HG02759 (cell line): Measurements from ENCODE around the gene CEP170B.
"Not testable (repeated sequence)": the region's sequence is repeated elsewhere in the genome, so short reads cannot be mapped to it uniquely, and the experiment has no call there.

Experiments
- ATAC-seq: cut with Tn5 transposase; IDR thresholded peaks from one replicate; pipeline ENCODE4 v1.9.1; 2021; ENCODE audit warnings: mild to moderate bottlenecking, moderate library complexity; ENCODE audit not compliant: unreplicated experiment

Gene CEP170B

GRCh38 chr14:104888489-104889374, 23.7 kb downstream of the CEP170B start:
- ATAC-seq, result no peak

- no peak for ATAC-seq
Observed at GRCh38 chr14:104889375-104889757, 24.3 kb downstream of the CEP170B start.

DNA sequence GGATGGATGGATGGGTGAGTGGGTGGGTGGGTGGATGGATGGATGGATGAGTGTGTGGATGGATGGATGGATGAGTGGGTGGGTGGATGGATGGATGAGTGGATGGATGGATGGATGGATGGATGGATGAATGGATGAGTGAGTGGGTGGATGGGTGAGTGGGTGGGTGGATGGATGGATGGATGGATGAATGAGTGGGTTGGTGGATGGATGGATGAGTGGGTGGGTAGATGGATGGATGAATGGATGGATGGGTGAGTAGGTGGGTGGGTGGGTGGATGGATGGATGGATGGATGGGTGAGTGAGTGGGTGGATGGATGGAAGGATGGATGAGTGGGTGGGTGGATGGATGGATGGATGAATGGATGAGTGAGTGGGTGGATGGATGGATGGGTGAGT, 25.2 kb downstream of the CEP170B start:
- ATAC-seq, result not testable (repeated sequence)

DNA sequence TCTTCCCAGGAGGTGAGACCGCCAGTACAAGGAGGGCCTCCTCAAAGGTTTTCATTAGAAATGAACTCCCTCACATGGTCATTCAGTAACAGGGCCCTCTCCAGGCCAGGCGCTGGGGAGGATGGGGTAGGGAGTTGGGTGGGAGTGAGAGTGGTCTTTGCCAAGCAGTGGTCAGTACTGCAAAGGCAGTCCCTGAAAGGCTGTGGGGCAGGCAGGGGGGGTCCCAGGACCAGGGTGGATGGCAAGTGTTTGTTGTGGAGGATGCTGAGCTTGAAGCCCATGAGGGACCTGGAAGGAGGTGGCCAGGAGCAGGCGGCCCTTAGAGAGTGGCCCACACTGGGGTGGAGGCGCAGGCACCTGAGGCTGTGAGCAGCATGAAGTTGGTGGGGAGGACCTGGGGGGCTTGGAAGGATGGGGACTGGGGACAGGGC, 26.1 kb downstream of the CEP170B start:
- ATAC-seq, result no peak

GRCh38 chr14:104891664-104892530, 26.8 kb downstream of the CEP170B start:
- no peak for ATAC-seq

GRCh38 chr14:104892531-104893434, 27.7 kb downstream of the CEP170B start:
- no peak for ATAC-seq

GRCh38 chr14:104893435-104894207, 28.6 kb downstream of the CEP170B start:
- no peak for ATAC-seq

DNA sequence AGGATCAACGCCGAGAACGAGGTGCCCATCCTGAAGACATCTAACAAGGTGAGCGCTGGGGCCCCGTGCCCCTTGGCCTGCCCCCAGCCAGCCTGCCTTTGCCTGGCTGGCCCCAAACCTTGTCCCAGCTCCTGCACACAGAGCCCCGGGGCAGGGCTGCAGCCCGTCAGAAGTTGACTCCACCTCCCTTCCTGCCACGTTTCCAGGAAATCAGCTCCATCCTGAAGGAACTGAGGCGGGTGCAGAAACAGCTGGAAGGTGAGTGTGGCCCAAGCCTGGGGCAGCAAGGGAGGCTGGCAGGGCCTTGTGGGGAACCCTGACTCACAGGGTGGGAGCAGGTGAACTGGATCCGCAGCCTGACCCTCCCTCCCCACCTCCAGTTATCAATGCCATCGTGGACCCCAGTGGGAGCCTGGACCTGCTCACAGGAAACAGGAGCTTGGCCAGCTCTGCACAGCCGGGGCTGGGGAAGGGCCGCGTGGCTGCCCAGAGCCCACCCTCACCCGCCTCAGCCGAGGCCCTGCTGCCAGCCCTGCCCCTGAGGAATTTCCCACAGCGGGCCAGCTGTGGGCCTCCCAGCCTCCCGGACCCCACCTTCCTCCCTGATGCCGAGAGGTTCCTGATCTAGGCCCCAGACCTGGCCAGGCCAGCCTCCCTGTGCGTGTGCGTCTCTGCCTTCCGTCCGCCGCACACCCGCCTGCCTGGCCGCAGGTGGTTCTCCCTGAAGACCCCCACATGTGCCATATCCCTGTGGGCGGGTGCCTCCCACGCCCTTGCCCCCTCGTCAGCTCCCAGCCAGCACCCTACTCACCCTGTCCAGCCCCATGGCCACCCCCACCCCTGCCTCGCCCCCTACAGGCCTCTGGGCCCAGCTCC, 29.5 kb downstream of the CEP170B start:
- no peak for ATAC-seq

DNA sequence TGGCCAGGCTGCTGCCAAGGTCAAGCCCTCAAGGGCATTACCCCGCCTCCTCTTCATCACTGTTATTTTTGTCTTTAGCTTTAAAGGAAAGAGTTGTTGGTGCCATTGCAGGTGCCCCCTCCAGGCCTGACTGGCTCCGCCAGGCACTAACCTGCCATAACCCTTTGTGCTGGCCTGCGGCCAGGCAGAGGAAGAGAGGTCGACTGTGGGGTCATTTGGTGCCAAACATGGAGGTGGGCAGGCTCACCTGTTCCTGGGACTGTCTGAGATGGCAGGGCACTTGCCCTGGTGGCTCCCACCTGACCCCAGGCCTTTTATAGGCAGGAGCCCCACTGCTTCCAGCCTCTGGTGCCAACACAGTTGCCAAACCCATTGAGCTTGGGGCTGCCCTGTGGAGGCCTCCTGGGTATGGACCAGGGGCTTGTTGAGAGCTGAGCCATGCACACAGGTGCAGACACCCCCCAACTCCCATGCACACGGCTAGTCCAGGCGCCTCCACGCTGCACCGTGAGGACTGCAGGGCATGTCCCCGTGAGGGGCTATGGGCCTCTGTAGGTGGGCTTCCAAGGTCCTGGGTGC, 30.2 kb downstream of the CEP170B start:
- no peak for ATAC-seq

DNA sequence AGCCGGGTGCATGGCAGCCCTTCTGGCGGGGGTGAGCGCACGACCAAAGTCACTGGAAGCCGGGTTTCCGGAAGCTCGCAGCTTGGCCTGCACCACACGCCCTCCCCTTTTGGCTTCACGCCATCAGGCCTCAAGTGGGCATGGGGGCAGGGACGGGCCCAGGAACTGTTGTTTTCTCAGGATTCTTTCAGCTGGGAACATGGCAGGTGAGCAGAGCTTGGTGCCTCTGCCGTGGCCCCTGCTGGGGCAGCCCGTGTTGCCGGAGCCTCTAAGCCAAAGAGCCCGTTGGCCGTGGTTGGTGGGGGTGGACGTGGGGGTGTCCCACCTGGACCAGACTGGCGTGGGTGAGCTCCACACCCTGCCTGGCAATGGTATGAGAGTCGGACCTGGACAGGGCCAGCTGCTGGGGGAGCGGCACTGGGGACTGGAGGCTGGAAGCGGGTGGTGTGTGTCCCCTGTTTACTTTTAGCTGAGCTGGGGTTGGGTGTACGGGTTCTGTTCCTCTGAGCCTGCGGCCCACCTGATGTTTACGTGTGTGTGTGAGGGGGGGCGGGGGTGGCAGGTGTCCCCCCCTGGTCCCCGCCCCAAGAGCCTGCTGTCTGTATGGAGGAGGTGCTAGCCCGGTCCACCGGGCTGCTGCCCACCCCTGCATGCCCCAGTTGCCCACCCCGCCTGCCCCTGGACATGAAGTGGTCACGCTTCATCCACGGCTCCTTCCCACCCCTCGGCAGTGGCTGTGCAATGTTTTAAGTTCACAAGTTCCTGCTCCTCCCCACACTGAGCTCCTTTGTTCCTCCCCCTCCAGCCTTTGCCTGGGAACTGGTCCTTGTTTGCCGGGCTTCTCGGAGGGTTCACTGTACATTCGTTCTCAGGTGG, 31.0 kb downstream of the CEP170B start:
- no peak for ATAC-seq

DNA sequence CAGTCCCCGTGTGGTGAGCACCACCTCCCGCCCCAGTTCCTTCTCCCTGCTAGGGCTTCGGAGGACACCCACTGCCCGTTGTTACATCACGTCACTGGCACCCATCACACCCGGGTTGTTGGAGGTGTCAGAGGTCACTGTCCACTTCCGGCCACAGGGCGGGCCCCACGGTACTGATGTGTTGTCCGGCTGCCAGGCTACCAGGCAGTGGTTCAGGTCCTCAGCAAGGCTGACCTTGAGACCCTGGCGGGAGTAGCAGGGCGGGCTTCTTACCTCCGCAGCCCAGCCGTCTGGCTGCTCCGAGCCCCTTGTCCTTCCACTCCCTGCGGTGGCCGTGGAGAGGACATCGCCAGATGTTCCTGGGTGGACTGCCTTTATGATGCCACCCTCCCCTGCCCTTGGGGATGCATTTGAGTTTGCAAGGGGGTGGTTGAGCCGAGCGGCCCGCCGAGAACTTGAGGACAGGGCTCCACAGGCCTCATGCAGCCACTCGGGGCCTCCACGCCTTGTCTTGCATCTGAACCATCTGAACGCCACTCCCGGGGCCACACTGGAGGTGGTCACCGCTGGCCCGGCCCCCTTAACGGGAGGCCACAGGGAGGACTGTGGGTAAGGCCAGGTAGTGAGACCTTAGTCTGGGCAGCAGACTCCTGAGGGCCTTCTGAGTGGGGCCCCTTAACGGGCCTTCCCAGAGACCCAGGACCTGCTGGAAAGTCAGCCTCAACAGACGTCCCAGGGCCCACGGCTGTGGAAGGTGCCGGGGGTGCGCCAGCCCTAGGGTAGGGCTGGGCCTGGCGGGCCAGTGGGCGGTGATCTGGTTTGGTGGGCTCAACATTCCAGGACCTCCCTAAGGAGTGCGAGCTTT, 32.5 kb downstream of the CEP170B start:
- no peak for ATAC-seq

DNA sequence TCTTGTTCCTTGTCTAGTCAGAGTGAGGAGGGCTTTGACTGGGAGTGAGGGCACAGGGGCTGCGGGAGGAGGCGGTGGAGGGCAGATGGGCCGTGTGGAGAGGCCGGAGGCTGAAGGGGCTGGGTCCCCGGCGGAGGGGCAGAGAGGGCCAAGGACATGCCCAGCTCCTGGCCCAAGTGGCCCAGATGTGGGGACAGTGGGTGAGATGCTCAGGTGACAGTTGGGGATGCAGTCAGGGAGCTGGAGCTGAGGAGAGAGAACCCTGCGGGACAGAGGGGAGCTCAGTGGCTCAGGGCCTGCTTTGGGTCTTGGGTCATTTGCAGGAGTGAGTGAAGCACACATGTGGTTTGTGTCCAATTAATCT, 33.1 kb downstream of the CEP170B start:
- no peak for ATAC-seq

DNA sequence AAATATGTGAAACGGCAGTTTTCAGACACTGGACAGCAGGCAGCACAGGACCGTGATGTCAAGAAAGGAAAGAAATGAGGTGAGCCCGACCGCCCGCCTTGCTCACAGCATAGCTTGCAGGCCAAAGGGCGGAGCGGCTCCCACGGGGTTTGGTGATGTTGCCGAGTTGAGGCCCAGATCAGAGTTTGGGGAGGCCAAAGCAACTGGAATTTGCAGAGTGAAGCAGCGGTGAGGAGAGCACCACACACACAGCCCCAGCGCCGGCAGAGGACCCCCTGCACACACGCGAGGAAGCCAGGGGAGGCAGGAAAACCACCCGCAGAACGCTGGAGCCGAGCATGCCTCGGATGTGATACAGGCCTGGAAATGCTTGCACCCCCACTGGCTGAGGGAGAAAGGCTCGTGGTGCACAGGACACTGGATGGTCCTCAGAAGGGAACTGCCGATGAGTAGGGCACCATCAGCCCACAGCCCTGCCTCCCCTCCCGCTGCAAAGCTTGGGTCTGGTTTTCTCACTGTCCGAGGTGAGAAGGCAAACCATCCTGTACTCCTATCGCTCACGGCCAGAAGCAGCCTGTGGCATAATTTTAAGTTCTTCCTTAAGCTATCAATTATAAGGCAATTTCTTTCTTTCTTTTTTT, 33.9 kb downstream of the CEP170B start:
- ATAC-seq, result no peak

GRCh38 chr14:104899781-104900180, 34.7 kb downstream of the CEP170B start:
- ATAC-seq, result no peak

- no peak for ATAC-seq
Observed at GRCh38 chr14:104900639-104901512, 35.8 kb downstream of the CEP170B start.
